Muscle of back (tissue), 11 donors: ENCODE results near the gene ZBTB46. TPM values are rescaled to one million over a fixed set of nuclear protein-coding genes. Genes with fewer than 3 reads are reported as not detected.

Source experiments
- DNase-seq, 3 donors: peaks; one replicate each; pipeline versions ENCODE4 v3.0.0 to v3.0.0-alpha.2; 2013
- polyA plus RNA-seq, 10 donors: library from polyadenylated mRNA; unstranded; fragments of 120-200 nt; gene quantifications; one replicate each; pipeline ENCODE4 v1.2.1, GENCODE V29; 2013; ENCODE audit not compliant: insufficient read length in 10 of 10

ZBTB46 gene
- polyA plus RNA-seq, 10 donors: 12.8 to 17.3 (median 14.8) TPM

DNA sequence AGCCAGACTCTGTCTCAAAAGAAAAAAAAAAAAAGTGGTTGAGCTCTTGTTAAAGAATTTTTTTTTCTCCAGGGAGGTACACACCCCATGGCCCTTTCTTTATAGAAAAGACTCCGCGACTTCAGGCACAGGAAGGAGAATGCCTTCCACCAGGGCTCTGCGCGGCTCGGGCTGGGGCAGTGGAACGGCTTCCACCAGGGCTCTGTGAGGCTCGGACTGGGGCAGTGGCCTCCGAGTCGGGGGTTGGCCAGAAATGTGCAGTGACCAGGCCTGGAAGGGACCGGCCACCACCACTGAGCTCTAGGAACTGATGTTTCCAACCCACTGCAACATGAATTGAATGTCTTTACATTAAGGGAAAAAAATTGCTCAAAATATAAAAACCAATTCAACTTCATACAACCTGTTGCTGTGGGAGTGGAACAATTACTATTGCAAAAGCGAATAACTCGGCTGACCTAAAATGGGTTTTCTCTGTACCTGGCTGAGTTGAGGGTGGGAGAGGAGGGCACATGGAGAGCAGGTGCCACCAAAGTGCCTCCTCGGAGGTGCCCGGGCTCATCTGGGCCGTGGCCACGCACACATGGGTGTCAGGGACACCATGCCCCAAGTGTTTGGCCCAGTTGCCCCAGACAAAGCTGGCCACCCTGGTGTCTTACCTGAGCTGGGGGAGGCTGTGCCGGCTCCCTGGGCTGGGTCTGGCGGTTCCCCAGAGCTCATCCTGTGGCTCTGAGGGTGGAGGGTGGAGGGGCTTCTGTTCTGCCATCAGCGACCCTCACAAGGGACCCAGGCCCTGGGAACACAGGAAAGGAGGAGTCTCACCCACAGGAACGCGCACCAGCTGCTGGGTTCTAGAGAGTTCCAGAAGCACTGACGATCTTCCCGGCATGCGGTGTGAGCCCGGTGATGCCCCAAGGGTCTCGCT, 62.2 kb downstream of the ZBTB46 start:
- DNase-seq: no peak

DNA sequence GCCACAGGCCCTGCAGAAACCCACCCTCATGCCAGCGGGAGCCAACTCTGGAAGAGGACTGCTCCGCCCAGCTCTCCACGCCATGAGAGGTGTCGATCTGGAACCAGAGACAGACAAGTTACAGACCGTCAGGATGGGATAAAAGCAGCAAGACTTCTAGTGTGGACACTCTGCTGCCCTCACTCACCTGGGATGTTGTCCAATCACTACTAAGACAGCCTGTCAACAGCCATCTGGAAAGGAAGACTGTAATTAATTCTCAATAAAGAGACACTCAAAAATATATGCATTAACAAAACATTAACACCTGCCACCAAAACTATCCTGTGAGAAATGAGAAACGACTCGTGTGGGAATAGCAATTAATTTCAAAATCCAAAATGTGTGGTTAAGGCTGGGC, 63.2 kb downstream of the ZBTB46 start:
- no peak for DNase-seq

DNA sequence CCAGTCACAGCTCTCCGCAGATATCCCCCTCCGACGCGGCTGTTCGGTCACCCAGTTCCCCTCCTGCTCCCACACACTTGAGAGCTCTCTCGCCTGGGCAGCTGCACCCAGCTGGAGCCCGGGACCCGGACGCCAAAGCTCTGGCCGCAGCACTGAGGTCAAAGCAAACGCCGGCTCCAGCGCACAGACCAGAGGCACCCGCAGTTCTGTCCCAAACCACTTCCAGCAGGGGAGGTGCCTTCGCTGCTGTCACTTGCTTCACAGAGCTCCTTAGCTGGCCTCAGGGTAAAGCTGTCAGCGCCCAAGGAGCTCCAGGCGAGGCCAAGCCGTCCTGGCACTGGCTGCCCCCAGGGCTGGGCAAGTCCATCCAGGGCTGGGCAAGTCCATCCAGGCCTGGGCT, 63.6 kb downstream of the ZBTB46 start:
- DNase-seq: peak in 1 of 3 donors; percentile 29

DNA sequence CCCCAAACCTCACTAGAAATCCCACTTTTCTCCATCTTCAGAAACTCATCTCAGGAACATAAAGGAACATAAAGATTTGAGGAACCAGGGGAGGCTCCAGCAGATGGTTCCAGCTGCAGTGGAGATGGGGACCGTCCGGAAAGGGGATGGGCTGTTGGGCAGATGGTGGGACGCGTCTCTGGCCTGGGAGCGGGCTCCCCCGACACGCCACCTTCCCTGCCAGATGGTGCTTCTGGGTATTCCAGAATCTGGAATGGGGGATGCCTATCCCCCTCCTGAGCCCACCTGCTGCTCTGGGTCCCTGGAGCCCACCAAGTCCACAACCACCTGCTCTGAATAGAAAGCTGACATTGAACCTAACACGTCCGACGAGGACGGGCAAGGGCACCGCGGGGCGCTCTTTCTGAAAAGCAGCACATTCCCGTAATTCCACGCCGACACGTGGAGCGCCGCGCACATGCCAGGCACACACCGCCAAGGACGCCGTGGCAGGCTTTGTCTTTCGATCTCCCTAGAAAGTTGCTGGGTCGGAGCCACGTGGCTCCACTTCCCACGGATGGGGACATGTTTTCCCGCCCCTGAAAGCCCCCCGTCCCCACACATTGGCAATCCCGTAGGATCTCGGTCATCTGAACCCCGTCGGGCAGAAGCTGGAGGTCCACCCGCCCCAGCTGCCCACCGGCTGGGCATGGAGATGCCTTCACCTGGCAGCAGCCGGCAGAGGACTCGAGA, 64.2 kb downstream of the ZBTB46 start:
- no peak for DNase-seq

DNA sequence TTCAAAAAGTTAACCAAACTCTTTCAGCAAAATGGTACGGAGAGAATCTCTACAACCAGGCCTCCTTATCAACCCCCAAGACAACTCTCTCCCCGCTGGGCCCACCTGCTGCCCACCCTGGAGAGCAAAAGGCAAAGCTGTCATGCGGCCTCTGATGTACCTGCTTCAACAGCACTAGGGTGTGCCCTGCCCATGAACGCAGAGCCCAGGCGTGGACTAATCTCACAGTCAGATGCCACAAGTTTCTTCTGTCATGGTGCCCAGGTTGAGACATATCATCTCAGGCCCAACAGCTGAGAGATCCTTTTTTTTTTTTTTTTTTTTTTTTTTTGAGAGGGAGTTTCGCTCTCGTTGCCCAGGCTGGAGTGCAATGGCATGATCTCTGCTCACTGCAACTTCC, 65.2 kb downstream of the ZBTB46 start:
- DNase-seq: no peak

DNA sequence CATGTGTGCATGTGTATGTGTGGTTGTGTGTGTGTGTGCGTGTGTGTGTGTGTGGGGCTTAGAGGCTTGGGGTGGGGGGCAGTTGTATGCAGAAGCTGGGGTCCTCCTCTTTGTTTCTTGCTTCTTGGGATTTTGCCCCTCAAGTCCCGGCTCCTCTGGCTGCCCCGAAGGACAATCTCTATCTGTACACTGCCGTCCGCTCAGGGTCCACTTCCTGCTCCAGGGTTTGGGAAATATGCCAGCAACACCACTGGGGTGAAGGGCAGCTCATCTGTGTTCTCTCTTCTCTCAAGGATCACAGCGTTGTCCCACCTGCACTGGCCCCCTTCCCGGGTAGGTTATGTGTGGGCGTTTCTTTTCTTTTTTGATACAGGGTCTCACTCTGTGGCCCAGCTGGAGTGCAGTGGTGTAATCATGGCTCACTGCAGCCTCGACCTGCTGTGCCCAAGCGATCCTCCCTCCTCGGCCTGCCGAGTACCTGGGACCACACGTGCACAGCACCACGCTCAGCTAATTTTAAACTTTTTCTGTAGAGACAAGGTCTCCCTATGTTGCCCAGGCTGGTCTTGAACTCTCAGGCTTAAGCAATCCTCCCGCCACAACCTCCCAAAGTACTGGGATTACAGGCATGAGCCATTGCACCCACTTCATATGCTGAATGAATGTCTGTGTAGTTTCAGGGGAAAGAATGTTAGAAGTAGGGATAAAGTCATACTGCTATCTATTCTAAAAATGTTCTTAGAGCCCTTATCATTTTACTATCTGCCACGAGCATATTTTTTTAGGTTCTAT, 65.8 kb downstream of the ZBTB46 start:
- DNase-seq: no peak

DNA sequence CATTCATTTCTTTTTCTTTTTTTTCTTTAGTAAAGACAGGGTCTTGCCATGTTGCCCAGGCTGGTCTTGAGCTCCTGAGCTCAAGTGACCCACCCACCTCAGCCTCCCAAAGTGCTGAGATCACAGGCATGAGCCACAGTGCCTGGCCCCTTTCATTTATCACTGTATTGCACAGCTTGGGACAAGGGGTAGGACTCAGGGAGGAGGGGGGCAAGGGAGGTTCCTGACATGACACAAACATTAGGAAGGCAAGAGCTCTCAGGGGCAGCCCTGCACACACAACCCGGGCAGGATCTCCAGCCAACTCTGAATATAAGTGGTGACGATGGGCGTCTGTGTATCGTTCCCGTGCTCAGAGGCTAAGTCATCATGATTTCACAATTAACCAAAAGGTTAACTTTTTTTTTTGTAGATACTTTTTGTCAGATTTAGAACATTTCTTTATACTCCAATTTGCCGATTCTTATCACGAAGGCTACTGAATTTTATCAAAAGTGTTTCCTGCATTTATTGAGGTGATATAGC, 71.6 kb downstream of the ZBTB46 start:
- DNase-seq: no peak

DNA sequence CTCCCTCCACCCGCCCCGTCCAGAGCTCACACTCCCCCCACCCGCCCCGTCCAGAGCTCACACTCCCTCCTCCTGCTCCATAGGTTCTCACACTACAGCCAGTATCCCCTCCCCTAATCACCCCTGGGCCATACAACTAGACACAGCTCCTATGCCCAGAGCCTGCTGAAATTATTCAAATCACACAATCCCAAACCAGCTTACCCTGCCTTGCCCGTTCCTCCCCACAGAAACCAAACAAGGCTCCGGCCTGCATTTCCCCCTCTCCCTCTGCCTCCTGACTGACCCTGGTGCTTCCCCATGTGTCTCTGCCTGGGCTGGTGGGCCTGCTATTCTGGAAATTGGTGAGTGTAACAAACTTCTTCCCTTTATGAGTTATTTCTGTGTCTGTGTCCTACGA, 72.9 kb downstream of the ZBTB46 start:
- no peak for DNase-seq

DNA sequence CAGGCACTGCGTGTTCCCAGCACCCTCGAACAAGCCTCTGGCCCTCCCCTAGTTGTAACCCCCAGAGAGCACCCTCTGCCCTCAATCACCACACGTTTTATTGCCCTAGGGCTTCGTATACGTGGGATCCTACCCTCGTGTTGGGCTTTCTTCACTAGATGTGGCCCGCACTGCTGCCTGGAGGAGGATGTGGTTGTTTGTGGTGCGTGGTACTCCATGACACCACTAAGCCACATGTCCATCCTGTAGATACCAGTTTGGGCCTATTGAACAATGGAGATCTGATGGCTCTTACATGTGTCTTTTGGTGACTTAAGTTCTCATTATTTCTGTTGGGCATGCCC, 74.4 kb downstream of the ZBTB46 start:
- no peak for DNase-seq

DNA sequence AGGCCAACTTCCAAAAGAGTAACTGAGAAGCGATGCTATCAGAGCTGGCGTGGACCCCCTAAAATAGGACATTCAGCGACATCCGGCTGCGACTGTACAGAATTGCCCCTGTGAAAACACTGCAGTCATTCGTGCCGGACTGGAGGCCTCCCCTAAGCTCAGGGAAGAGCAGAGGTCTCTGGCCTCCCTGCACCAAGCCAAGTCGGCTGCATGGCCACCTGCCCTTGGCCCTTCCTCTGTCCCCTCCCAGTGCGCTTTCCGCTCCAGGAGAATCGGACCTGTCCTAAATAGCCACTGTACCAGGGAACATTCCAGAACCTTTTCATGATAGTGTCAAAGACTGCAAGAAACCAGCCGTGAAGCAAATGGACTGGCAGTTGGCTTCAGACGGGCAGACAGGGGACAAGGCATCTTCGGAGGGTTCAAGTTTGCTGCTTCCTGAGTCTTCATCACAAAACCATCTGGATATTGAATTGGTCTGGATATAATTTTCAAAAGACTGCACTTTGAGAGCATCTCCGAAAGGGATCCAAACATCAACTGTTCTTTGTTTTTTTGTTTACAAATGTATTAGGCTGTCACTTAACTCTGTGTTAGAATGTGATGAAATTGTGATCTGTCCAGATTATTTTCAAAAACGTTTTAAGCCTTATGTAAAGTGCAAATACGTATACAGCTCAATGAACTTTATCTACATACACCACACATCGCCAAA, 75.0 kb downstream of the ZBTB46 start:
- no peak for DNase-seq

DNA sequence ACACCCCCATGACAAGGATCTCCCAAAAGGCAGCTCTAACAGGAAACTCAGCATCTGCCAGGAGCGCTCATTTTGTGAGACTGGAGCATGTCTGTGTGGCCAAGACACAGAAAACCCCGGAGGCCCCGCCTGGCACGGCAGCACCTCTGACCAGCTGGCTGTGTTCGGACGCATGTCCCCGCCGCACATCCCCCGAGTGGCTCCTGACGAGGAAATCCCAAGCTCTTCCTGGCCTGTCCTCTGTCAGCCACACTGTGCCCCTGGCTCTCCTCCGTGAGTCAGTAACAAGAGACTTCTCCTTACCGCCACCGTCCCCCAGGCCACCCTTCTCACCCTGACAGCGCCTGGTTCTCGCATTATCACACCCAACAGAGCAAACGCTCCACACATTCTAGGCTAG, 77.1 kb downstream of the ZBTB46 start:
- no peak for DNase-seq

DNA sequence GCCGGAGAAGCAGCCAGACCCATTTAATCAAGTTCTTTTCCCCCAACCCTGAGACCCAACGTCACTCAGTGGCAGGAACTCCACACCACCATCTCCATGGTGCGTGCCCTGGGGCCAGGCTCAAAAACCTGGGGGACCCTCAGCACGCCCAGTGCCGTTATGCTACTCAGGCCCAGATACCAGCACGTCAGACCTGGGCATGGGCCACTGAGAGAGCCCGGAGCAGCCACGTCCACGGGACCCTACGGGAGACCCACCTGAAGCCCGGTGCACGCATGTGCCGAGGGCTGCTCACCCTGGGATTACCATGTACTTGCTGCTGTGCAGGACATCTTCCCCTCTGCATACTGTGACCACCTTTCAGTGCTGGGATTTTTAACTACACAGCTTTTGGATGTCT, 77.7 kb downstream of the ZBTB46 start:
- DNase-seq: no peak

DNA sequence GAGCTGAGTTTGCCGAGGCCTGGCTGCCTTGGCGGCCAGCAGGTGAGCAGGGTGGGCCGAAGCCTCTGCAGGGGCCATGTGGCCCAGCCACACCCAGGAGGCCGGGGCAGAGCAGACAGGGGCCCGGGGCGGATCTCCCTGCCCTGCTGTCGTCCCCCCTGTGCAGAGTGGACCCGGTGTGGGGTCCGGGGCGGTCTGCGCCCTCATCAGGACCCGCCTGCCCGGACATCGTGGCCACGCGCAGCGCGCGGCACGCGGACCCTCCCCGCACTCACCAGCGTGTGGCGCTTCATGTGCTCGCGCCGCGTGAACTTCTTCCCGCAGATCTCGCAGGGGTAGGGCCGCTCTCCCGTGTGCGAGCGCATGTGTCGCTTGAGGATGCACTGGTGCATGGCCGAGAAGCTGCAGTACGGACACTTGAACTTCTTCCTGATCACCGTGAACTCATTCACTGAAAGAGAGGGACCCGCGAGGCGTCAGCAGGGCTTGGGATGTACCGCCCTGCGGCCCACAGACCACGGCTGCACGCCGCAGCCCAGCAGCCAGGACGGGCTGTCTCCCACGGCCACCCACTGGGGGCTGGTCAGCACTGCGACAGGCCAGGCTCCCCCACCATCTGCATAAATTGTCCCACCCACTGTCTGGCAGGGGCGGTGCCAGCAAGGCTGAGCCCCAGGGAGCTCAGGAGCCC, 78.5 kb downstream of the ZBTB46 start:
- DNase-seq: no peak

DNA sequence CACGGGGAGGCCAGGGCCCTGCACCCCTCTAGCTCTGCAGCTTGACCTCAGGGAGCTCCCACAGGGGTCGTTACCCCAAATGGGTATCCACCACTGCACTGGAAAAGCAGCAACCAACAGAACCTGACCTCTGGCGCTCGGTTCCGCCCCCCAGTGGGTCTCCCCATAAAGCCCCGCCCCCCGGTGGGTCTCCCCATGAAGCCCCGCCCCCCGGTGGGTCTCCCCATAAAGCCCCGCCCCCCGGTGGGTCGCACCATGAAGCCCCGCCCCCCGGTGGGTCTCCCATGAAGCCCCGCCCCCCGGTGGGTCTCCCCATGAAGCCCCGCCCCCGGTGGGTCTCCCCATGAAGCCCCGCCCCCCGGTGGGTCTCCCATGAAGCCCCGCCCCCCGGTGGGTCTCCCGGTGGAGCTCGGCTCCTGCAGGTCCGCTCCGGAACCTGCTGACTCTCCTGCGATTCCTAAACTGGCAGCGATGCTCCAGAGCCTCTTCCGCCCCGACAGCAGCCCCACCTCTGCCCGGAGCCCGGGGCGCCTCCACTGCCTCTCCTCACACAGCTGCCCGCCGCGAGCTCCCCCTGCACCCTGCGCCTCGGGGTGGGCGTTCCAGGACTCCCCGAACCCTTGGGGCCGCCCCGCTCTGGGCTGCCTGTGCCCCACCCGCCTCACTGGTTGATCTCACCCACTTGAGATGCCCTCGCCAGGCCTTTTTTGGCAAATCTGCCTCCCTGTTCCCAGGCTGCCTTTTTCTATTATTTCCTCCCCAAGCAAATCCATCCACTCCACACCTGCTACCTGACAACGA, 79.4 kb downstream of the ZBTB46 start:
- no peak for DNase-seq

DNA sequence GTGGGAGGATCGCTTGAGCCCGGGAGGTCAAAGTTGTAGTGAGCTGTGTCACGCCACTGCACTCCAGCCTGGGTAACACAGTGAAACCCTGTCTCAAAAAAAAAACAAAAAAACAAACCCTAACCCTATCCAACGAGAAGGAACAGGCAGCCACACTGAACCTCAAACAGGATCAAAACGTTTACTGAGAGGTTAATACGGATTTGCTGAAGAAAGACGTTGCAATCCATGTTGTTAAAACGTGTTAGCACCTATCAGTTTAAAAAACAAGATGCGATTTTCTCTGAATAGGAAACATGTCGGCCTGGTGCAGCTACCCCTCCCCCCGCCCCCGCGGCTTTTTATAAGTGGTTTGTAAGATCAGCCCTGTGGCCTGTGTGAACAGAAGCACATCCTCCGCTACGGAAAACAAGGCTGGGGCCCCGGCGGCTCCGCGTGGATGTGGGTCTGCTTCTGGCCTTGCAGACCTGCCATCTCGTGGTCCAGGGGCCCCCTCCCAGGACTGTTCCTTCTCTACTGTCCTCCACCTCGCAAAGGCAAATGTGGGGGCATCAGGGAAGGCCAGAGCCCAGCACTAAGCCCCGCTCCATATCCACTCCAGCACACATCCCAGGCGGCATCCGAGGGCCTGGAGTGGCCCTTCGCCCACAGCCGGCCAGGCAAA, 80.1 kb downstream of the ZBTB46 start:
- DNase-seq: no peak

DNA sequence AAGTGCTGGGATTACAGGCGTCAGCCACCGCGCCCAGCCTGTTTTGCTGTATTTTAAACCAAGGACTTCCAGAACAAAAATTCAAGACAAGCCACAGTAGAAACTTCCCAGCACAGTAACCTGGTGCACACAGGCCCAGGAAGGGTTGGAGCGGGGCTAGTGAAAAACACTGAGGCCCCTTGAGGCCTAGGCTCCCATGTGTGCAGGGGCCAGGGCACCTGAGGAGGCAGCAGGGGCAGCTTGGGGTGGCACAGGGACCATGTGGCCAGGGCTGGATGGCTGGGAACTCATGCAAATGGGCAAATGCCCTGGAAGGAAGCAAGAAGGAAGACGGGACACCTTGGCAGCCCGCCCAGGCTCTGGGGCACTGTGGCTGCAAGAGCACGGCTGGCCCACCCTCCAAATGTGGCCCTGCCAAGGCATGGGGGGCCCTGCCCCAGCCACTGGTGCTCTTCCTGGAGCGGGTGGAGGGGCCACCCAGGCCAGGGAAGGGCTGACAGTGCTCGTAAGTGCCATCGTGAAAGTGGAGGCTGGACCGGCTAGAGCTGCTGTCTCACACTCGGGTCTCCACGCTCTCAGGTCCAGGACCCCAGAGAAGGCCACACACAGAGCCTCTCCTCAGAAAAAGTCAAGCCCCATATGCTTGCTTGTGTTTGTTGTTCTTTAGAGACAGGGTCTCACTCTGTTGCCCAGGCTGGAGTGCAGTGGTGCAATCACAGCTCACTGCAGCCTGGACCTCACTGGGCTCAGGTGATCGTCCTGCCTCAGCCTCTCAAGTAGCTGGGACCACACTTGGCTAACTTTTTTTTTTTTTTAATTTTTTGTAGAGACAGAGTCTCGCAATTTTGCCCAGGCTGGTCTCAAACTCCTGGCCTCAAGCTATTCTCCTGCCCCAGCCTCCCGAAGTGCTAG, 81.2 kb downstream of the ZBTB46 start:
- DNase-seq: no peak

DNA sequence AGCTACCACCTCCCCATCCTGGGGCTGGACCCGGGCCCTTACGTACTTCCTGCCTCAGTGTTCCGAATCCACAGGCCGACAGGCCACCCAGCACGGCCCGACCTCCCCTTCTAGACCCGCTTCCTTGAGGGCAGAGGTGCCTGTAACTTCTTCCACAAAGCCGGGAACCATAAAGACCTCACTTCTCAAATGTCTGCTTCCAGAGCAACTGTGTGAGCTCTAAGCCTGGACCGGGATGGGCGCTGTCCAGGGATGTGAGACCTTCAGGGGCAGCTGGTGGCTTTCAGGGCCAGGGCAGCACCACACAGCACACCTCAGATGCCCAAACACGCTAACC, 82.2 kb downstream of the ZBTB46 start:
- no peak for DNase-seq
